T-helper 1 cell treated with Interleukin-12 subunit alpha and Interleukin-12 subunit beta and Interleukin-4 antibody, amounts not matched to agents 30 μg/mL and 1 μg/mL, for 36 hours (primary cell): ENCODE data around the gene SCYGR4.
"Not testable (repeated sequence)": the region's sequence is repeated elsewhere in the genome, so short reads cannot be mapped to it uniquely, and the experiment has no call there.

Source experiments
- H3K27ac Mint-ChIP-seq: one replicate; pipeline ENCODE4 v1.8.0; 2021; ENCODE audit warnings: mild to moderate bottlenecking, mixed read lengths
- H3K27me3 Mint-ChIP-seq: one replicate; pipeline ENCODE4 v1.8.0; 2021; ENCODE audit warnings: low read depth, mixed read lengths
- H3K36me3 Mint-ChIP-seq: one replicate; pipeline ENCODE4 v1.8.0; 2021; ENCODE audit warnings: low read depth, mixed read lengths
- H3K4me1 Mint-ChIP-seq: one replicate; pipeline ENCODE4 v1.8.0; 2021; ENCODE audit warnings: low read depth, mixed read lengths
- H3K4me3 Mint-ChIP-seq: one replicate; pipeline ENCODE4 v1.8.0; 2021; ENCODE audit warnings: mild to moderate bottlenecking, moderate library complexity, mixed read lengths
- H3K9me3 Mint-ChIP-seq: one replicate; pipeline ENCODE4 v1.8.0; 2021; ENCODE audit warnings: mixed read lengths

SCYGR4 gene

DNA sequence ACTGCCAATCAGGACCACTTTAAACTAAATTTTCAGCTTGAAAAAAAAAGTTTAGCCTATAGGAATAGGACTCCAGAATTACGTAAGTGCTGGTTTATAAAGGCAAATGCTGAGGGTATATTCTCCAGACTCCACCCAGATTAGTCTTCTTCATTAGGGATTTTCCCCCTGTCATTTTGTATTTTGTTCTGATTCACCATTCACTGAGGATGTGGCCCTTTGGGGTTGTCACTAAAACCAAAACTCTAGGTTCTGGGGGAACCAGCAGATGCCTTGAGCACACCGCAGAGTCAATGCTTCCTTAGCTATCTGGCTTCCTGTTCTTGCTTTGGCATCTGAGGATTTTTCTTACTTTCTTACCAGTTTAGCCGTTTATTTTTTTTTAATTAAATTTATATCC, 10.5 kb downstream of the SCYGR4 start:
- Mint-ChIP-seq H3K27ac (no peak overlapping the region), H3K4me3 (no peak overlapping the region), H3K4me1 (no peaks in the 10 kb centered on the region), H3K9me3 (no peaks in the 10 kb centered on the region), H3K27me3 (peaks cover 33% of the 10 kb centered on the region), H3K36me3 (no peaks in the 10 kb centered on the region)

DNA sequence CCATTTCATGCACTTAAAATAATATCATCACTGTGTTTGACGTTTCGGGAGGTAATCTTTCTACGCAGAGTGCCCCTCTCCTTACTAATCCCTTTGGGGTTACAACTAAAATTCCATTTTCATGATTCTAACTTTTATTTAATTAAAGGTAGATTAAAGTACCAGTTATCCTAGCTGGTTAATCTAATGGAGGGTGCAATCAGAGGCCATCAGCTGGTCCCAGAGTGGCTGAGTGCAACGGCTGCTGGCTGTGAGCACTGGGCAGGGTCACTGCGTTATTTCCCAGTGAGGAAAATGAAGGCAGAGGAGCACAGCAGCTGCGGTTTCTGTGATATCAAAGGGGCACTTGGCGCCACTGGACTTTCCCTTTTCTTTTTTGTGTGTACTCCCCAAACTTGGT, 12.1 kb downstream of the SCYGR4 start:
- Mint-ChIP-seq H3K9me3 (no peaks in the 10 kb centered on the region), H3K36me3 (no peaks in the 10 kb centered on the region), H3K4me3 (no peak overlapping the region), H3K4me1 (no peaks in the 10 kb centered on the region), H3K27ac (no peak overlapping the region), H3K27me3 (peaks cover 29% of the 10 kb centered on the region)

DNA sequence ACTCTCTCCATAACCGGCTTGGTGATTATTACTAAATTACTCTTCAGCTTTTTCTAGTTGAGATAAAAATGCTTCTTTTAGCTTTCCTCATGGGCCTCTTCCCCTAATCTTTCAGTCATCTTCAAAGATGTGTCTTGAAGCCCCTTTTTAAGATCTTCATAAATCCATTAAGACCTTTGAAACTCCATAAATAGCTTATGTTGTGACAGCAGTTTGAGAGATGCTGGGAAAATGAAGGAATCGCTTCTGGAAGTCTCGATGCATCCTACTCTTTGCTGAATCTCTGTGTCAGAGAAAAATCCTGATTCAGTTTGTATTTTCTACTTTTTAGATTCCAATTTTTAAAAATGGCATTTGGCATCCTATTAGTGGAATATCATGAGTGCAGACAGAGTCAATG, 13.0 kb downstream of the SCYGR4 start:
- no peaks in the 10 kb centered on the region for H3K9me3 Mint-ChIP-seq
- no peak overlapping the region for H3K27ac Mint-ChIP-seq
- no peak overlapping the region for H3K4me3 Mint-ChIP-seq
- H3K4me1 Mint-ChIP-seq, result no peaks in the 10 kb centered on the region
- peaks cover 29% of the 10 kb centered on the region for H3K27me3 Mint-ChIP-seq
- H3K36me3 Mint-ChIP-seq, result no peaks in the 10 kb centered on the region

DNA sequence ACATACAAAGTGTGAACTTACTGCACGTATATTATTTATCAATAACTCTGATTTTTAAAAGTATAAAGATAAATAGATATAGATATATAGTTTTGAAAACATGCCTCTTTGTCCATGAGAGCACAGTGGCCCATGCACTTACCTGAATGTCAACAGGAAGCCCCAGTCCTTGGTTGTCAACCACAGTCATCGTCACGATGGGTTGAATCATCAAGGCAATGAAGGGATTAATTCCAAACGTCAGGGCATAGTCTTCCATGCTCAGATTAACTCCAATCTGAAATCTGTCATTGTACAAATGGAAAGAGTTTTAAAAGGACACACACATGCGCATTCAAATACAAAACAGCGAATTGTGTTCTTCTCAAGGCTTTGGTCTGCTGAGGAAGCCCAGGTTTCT, 15.5 kb downstream of the SCYGR4 start:
- Mint-ChIP-seq H3K36me3 (no peaks in the 10 kb centered on the region), H3K27me3 (peaks cover 23% of the 10 kb centered on the region), H3K4me1 (no peaks in the 10 kb centered on the region), H3K27ac (no peak overlapping the region), H3K9me3 (no peaks in the 10 kb centered on the region), H3K4me3 (no peak overlapping the region)

DNA sequence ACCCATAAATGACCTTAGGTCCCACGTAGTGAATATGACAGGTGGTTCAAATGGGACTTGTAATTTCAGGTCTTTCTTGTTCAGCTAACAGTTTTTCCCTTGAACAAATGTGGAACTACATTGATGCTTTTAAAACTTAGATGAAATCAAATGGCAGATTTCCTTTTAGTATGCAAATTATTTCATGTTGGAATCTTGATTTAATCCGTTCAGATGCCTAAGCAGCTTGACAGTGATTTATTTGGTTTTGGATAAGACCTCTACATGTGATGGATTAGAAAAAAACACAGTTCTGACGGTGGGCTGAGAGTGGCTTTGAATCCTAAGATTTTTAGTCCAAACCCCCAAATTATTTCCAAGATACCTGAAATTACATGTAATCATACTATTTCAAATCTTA, 16.9 kb downstream of the SCYGR4 start:
- no peaks in the 10 kb centered on the region for H3K36me3 Mint-ChIP-seq
- no peak overlapping the region for H3K27ac Mint-ChIP-seq
- H3K4me3 Mint-ChIP-seq, result no peak overlapping the region
- H3K9me3 Mint-ChIP-seq, result no peaks in the 10 kb centered on the region
- peaks cover 23% of the 10 kb centered on the region for H3K27me3 Mint-ChIP-seq
- H3K4me1 Mint-ChIP-seq, result no peaks in the 10 kb centered on the region

DNA sequence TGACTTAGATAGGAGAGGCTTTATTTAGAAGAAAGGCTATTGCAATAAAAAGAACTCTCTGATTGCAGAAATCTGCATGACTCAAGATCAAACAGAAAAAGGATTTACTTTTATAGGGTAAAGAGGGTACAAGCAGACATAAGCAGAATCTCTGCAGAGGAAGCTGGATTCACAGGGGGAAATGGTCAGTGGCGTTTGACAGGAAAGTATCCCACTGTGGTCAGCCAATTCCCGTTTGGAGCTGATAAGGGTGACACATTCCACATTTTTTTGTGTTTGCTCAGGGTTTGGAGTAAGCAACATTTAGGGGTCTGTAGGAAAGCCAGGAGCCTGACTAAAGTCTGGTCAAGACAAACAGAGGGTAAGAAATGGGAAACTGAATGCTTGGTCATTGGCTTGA, 25.4 kb downstream of the SCYGR4 start:
- no peaks in the 10 kb centered on the region for H3K9me3 Mint-ChIP-seq
- H3K4me1 Mint-ChIP-seq, result no peaks in the 10 kb centered on the region
- H3K4me3 Mint-ChIP-seq, result no peak overlapping the region
- H3K27ac Mint-ChIP-seq, result no peak overlapping the region
- H3K36me3 Mint-ChIP-seq, result no peaks in the 10 kb centered on the region
- H3K27me3 Mint-ChIP-seq, result peaks cover 6% of the 10 kb centered on the region

DNA sequence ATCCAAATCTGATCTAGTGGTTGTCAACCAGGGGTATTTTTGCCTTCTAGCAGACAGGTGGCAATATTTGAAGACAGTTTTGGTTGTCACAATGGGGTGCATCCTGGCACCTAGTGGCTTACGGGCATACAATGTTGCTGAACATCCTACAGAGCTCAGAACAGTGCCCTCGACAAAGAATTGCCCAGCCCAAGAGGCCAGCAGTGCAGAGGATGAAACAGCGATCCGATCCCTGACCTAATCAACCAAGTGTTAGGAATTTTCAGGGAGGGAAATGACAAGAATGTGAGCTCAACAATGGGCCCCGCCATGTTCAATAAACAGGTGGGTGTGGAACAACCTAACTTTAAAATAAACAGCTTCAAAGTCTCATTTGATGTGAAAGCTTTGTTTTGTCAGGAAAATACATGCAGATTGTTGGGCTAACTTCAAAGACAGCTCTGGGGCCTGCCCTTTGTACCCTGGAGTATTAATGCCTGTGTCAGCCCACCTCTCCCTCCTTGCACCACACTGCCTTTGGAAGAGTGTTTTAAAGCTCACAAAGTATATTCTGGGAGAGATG, 26.8 kb downstream of the SCYGR4 start:
- H3K4me1 Mint-ChIP-seq, result no peaks in the 10 kb centered on the region

DNA sequence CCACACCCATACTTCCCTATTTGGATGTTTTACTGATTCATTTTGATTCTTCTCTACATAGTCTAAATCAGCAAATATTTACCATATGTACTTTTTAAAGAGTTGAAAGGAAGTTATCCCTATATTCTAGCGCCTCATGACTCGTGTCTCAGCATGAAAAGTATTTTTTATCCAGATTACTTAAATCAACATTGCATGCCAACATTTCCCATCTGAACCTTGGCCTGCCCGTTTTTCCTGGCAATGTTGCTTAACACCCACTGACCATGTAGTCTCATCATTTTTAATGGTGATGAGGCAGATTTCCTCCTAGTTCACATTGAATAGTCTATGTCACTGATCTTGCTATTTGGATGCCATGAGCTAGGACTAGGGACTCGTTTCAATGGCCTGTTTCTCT, 36.1 kb downstream of the SCYGR4 start:
- no peak overlapping the region for H3K4me3 Mint-ChIP-seq
- no peaks in the 10 kb centered on the region for H3K9me3 Mint-ChIP-seq
- peaks cover 5% of the 10 kb centered on the region for H3K27me3 Mint-ChIP-seq
- no peaks in the 10 kb centered on the region for H3K36me3 Mint-ChIP-seq
- no peak overlapping the region for H3K27ac Mint-ChIP-seq
- H3K4me1 Mint-ChIP-seq, result no peaks in the 10 kb centered on the region

More for the DNA sequence above, 26.8 kb downstream of the SCYGR4 start:
- Mint-ChIP-seq H3K4me3 (no peak overlapping the region), H3K36me3 (no peaks in the 10 kb centered on the region), H3K9me3 (no peaks in the 10 kb centered on the region), H3K27ac (no peak overlapping the region), H3K27me3 (peaks cover 6% of the 10 kb centered on the region)

DNA sequence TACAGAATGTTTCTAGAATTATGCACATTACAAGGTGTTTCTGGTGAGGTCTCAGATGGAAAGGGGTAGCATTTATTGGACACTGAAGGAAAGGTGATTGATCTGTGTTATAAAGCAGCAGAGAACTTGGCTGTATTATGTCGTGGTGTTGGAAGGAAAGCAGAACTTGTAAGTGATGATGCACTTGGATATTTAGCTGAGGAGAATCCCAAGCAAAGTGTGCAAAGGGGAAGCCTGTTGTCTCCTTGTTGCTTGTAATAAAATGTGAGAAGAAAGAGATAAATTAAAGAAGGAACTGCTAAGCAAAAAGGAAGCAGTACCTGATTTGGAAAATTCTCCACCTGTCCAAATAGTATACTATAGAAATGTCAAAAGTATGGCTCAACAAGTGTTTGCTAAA, 37.1 kb downstream of the SCYGR4 start:
- Mint-ChIP-seq H3K4me3 (no peak overlapping the region), H3K36me3 (no peaks in the 10 kb centered on the region), H3K4me1 (no peaks in the 10 kb centered on the region), H3K27me3 (peaks cover 5% of the 10 kb centered on the region), H3K27ac (no peak overlapping the region), H3K9me3 (no peaks in the 10 kb centered on the region)

DNA sequence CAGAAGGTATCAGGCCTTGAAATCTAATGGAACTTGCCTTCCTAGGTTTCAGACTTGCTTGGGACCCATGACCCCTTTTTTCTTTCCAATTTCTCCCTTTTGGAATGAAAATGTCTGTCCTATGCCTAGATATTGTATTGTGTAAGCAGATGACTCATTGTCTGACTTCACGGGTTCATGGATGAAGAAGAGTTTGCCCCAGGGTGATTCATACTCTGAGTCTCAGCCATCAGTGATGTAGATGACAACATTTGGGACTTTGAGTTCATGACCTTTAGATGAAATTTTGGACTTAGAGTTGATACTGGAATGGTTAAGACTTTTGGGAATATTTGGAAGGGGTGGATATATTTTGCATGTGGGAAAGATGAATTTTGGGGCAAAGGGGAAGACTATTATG, 38.2 kb downstream of the SCYGR4 start:
- Mint-ChIP-seq H3K9me3 (no peaks in the 10 kb centered on the region), H3K4me3 (no peak overlapping the region), H3K27ac (no peak overlapping the region)

DNA sequence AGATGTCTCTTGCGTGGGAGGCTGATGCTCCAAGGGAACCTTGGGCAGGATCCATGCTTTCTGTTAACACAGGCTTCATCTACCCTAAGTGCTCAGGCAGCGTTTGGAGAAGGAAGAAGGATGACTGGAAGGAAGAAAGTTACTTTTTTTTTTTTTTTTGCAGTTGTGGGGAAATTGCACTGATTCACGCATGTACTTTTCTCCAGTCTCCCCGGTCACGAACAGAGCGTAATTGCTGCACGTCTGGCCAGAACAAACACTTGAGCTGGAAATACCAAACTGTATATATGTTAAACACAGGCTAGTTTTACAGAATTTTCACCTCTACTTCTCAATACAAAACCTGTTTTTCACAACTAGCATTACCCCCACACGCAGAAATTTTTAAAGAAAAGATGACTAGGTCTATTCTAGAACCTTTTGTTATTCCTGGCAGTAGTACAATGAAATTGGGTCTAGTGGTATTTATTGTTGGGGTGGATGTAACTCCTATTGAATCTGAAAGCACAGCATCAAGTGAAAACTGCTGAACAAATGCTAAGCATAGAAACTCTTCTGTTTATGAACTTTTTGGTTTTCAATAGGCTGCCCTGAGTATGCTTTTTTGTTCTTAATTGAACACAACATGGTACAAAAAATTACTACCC, 40.0 kb downstream of the SCYGR4 start:
- Mint-ChIP-seq H3K36me3 (no peaks in the 10 kb centered on the region), H3K9me3 (no peaks in the 10 kb centered on the region), H3K27me3 (peaks cover 5% of the 10 kb centered on the region), H3K4me1 (no peaks in the 10 kb centered on the region), H3K4me3 (no peak overlapping the region), H3K27ac (no peak overlapping the region)

More for the DNA sequence above, 38.2 kb downstream of the SCYGR4 start:
- H3K36me3 Mint-ChIP-seq, result no peaks in the 10 kb centered on the region
- H3K4me1 Mint-ChIP-seq, result no peaks in the 10 kb centered on the region
- peaks cover 5% of the 10 kb centered on the region for H3K27me3 Mint-ChIP-seq

DNA sequence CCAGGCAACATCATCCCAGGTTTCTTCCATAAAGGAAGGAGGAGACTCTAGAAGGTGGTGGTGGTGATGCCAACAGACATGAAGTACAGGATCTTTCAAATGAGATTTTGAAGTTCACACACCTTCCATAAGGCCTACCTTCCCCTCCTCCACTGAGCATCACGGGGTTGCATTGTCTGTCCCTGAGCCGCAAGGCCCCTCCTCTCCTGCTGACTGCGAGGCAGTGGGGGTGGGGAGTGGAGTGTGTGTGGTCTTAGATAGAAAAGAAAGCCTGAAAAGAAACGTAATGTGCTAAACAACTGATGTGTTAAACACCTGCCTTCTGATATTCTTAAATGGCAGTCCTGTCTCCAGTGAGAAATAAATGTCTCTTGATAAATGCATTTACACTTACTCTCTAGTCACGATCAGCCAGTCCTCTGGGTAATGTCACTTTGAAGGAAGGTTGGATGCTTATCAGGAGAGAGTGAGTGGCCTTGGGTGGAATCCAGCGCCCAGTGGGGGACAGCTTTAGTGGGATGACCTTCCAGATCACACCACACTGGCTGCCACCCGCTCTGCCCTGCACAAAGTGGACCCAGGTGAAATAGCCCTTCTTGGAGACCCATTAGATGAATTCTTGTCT, 43.8 kb downstream of the SCYGR4 start:
- H3K27ac Mint-ChIP-seq, result no peak overlapping the region
- no peaks in the 10 kb centered on the region for H3K4me1 Mint-ChIP-seq
- H3K9me3 Mint-ChIP-seq, result no peaks in the 10 kb centered on the region
- H3K36me3 Mint-ChIP-seq, result no peaks in the 10 kb centered on the region
- no peak overlapping the region for H3K4me3 Mint-ChIP-seq
- no peaks in the 10 kb centered on the region for H3K27me3 Mint-ChIP-seq

DNA sequence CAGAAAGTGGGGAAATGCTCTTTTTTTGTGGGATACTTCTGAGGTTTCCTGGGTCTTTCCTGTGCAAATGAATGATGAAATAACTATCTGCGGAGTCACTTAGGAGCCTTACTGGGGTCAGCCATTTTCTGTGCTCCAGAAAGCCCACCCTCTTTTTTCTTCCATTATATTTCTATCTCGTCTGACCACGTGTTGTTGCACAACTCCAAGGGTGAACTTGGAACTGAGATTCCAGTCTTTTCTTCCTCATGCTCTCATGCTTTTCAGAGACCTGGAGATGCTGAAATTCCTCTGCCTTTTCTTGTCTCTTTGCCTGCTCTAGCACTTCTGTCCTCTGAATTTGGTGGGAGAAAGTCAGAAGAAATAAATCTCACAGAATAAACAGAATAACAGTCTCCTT, 44.5 kb downstream of the SCYGR4 start:
- Mint-ChIP-seq H3K27ac (no peak overlapping the region), H3K27me3 (no peaks in the 10 kb centered on the region), H3K4me3 (no peak overlapping the region), H3K4me1 (no peaks in the 10 kb centered on the region), H3K36me3 (no peaks in the 10 kb centered on the region), H3K9me3 (no peaks in the 10 kb centered on the region)

DNA sequence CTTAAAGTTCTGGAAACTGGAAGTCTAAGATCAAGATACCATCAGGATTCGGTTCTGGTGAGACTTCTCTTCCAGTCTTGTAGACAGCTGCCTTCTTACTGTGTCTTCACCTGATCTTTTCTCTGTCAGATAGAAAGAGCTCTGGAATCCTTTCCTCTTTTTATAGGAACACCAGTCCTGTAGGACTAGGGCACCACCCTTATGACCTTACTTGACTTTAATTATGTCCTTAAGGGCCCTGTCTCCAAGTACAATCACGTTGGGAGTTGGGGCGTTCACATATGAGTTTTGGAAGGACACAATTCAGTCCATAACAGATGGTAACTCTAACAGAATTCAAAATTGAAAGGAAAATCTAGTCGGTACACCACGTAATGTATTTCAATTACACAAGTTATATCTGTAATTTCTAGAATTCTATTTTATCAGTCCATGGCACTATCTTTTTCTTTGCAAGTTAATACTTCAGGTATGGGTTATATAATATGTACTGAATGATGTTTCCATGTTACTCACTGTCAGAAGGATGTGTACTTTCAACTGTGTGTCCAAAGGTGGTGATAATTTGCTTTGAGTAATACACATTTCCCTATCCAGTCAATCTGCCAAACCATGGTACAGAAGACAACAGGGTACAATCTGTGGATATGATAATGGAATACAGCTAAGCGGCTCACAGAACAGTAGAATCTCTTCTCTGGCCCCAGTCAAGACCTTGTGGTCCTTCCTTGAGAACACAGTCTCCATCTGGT, 48.1 kb downstream of the SCYGR4 start:
- Mint-ChIP-seq H3K36me3 (no peaks in the 10 kb centered on the region), H3K27me3 (no peaks in the 10 kb centered on the region), H3K4me1 (no peaks in the 10 kb centered on the region), H3K4me3 (no peak overlapping the region), H3K27ac (no peak overlapping the region), H3K9me3 (no peaks in the 10 kb centered on the region)

DNA sequence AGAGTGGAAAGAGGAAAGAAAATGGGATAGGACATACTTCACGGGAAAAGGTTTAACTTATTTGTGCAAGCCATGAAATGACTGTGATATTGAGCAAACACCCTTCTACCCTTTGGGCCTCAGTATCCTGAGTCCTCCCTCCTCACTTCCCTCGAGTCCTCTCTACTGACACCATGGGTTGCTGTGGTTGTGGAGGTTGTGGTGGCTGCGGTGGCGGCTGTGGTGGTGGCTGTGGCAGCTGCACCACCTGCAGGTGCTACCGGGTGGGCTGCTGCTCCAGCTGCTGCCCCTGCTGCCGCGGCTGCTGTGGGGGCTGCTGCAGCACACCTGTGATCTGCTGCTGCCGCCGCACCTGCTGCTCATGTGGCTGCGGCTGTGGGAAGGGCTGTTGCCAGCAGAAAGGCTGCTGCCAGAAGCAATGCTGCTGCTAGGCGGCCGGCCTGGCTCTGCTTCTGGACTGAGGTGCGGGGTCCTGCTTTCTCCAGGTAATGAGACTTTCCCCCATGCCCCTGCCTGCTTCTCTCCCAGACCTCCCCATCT, 49.4 kb downstream of the SCYGR4 start, which contains the start of gene SCYGR5:
Gene SCYGR5, plus strand, starts transcription at position 174 of the 540 bp plus-strand sequence. Its CDS starts 0 bp downstream, at position 174.
- not testable (repeated sequence) for H3K4me3 Mint-ChIP-seq, H3K27ac Mint-ChIP-seq, H3K4me1 Mint-ChIP-seq, H3K9me3 Mint-ChIP-seq, H3K27me3 Mint-ChIP-seq, H3K36me3 Mint-ChIP-seq
